Measurements from ENCODE around the gene SNRNP35.
"Not testable (repeated sequence)": the region's sequence is repeated elsewhere in the genome, so short reads cannot be mapped to it uniquely, and the experiment has no call there.

SNRNP35 gene

GRCh38 chr12:123449249-123449733 is 8.6 kb upstream of the SNRNP35 start:
- Mint-ChIP-seq H3K4me3 (no peak overlapping the region), H3K9me3 (no peaks in the 10 kb centered on the region), H3K4me1 (peaks cover 8% of the 10 kb centered on the region), H3K27ac (no peak overlapping the region), H3K36me3 (ENCODE audit: low read depth) (no peaks in the 10 kb centered on the region), H3K27me3 (ENCODE audit: low read depth) (no peaks in the 10 kb centered on the region)
- TF ChIP-seq, protein P1, sequence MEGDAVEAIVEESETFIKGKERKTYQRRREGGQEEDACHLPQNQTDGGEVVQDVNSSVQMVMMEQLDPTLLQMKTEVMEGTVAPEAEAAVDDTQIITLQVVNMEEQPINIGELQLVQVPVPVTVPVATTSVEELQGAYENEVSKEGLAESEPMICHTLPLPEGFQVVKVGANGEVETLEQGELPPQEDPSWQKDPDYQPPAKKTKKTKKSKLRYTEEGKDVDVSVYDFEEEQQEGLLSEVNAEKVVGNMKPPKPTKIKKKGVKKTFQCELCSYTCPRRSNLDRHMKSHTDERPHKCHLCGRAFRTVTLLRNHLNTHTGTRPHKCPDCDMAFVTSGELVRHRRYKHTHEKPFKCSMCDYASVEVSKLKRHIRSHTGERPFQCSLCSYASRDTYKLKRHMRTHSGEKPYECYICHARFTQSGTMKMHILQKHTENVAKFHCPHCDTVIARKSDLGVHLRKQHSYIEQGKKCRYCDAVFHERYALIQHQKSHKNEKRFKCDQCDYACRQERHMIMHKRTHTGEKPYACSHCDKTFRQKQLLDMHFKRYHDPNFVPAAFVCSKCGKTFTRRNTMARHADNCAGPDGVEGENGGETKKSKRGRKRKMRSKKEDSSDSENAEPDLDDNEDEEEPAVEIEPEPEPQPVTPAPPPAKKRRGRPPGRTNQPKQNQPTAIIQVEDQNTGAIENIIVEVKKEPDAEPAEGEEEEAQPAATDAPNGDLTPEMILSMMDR (IDR thresholded peaks at IDR 0.05; ENCODE audit: unreplicated experiment in 3 of 3), result no peak

DNA sequence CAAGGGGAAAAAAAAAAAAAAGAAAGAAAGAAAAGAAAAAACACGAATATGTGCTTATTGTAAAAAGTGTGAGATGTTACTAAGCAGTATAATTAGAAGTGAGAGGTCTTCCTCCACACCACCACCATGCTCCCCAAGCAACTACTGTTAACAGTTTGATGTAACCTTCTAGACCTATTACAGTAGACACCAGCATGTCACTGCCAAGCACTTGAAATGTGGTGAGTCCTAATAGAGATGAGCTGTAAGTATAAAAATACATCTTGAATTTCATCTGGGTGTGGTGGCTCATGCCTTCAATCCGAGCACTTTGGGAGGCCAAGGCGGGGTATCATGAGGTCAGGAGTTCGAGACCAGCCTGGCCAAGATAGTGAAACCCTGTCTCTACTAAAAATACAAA is 8.1 kb upstream of the SNRNP35 start:
- no peak overlapping the region for H3K27ac Mint-ChIP-seq
- TF ChIP-seq, protein P1 (IDR thresholded peaks at IDR 0.05; ENCODE audit: unreplicated experiment in 3 of 3), result no peak
- H3K9me3 Mint-ChIP-seq, result no peaks in the 10 kb centered on the region
- no peaks in the 10 kb centered on the region for H3K27me3 Mint-ChIP-seq (ENCODE audit: low read depth)
- no peak overlapping the region for H3K4me3 Mint-ChIP-seq
- H3K36me3 Mint-ChIP-seq (ENCODE audit: low read depth), result no peaks in the 10 kb centered on the region
- peaks cover 8% of the 10 kb centered on the region for H3K4me1 Mint-ChIP-seq

- H3K27ac Mint-ChIP-seq, result no peak overlapping the region
- H3K4me3 Mint-ChIP-seq, result no peak overlapping the region
- H3K9me3 Mint-ChIP-seq, result no peaks in the 10 kb centered on the region
- H3K36me3 Mint-ChIP-seq (ENCODE audit: low read depth), result no peaks in the 10 kb centered on the region
- peaks cover 7% of the 10 kb centered on the region for H3K4me1 Mint-ChIP-seq
- no peaks in the 10 kb centered on the region for H3K27me3 Mint-ChIP-seq (ENCODE audit: low read depth)
- TF ChIP-seq, protein P1 (IDR thresholded peaks at IDR 0.05; ENCODE audit: unreplicated experiment in 3 of 3), result no peak
Observed at GRCh38 chr12:123450636-123451035, 7.3 kb upstream of the SNRNP35 start.

GRCh38 chr12:123452276-123452550 is 5.7 kb upstream of the SNRNP35 start:
- H3K36me3 Mint-ChIP-seq (ENCODE audit: low read depth); H3K4me1 Mint-ChIP-seq; H3K4me3 Mint-ChIP-seq; H3K27ac Mint-ChIP-seq; H3K9me3 Mint-ChIP-seq; H3K27me3 Mint-ChIP-seq (ENCODE audit: low read depth): not testable (repeated sequence)

DNA sequence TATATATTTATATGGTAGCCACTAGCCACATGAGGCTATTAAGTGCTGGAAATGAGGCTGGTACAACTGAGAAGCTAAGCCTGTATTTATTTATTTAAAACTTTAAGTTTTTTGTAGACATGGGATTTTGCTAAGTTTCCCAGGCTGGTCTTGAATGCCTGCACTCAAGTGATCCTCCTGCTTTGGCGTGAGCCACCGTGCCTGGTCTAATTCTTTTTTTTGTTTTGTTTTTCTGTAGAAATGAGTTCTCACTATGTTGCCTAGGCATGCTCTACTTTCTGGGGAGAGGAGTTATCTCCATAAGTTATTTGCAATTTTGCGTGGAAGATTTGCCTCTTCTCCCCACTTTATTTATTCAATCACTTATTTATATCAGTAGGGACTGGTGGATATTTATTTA is 4.8 kb upstream of the SNRNP35 start:
- Mint-ChIP-seq H3K36me3 (ENCODE audit: low read depth) (no peaks in the 10 kb centered on the region), H3K4me1 (no peaks in the 10 kb centered on the region), H3K4me3 (no peak overlapping the region), H3K27ac (no peak overlapping the region), H3K27me3 (ENCODE audit: low read depth) (no peaks in the 10 kb centered on the region), H3K9me3 (no peaks in the 10 kb centered on the region)
- TF ChIP-seq, protein P1 (IDR thresholded peaks at IDR 0.05; ENCODE audit: unreplicated experiment in 3 of 3), result no peak

DNA sequence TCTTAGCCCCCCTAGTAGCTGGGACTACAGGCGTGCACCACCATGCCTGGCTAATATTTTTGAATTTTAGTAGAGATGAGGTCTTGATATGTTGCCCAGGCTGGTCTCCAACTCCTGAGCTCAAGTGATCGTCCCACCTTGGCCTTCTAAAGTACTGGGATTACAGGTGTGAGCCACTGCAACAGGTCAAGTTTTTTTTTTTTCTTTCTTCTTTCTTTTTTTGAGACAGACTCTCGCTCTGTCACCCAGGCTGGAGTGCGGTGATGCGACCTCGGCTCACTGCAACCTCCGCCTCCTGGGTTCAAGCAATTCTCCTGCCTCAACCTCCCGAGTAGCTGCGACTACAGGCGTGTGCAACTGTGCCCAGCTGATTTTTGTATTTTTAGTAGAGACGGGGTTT is 5.2 kb downstream of the SNRNP35 start:
- not testable (repeated sequence) for H3K27me3 Mint-ChIP-seq (ENCODE audit: low read depth); H3K9me3 Mint-ChIP-seq; H3K27ac Mint-ChIP-seq; H3K4me3 Mint-ChIP-seq
- H3K36me3 Mint-ChIP-seq (ENCODE audit: low read depth), result peaks cover 41% of the 10 kb centered on the region
- peaks cover 13% of the 10 kb centered on the region for H3K4me1 Mint-ChIP-seq

- H3K27ac Mint-ChIP-seq, result no peak overlapping the region
- H3K4me3 Mint-ChIP-seq, result no peak overlapping the region
- TF ChIP-seq, protein P1 (IDR thresholded peaks at IDR 0.05; ENCODE audit: unreplicated experiment in 3 of 3), result no peak
- H3K27me3 Mint-ChIP-seq (ENCODE audit: low read depth), result no peaks in the 10 kb centered on the region
- peaks cover 36% of the 10 kb centered on the region for H3K36me3 Mint-ChIP-seq (ENCODE audit: low read depth)
- no peaks in the 10 kb centered on the region for H3K9me3 Mint-ChIP-seq
- H3K4me1 Mint-ChIP-seq, result peaks cover 6% of the 10 kb centered on the region
Observed at GRCh38 chr12:123465084-123465483, 7.1 kb downstream of the SNRNP35 start.
